Hepatocyte (in vitro differentiated cells): ENCODE results near the gene IL27RA. TPM values are rescaled to one million over a fixed set of nuclear protein-coding genes. Genes with fewer than 3 reads are reported as not detected.

Experiments used
- DNase-seq: peaks from one replicate; pipeline ENCODE4 v3.0.0-alpha.2; 2016; ENCODE audit warnings: low spot score
- H2AFZ ChIP-seq: fragments of 200-600 bp; sonication (generic); 2 replicates; pipeline ENCODE4 v1.6.0; 2016; ENCODE audit warnings: antibody characterized with exemption, mild to moderate bottlenecking
- H3K27ac ChIP-seq: fragments of 200-600 bp; sonication (generic); 2 replicates; pipeline ENCODE4 v1.5.1; 2016; ENCODE audit warnings: mild to moderate bottlenecking
- H3K27me3 ChIP-seq: fragments of 200-600 bp; sonication (generic); 2 replicates; pipeline ENCODE4 v1.6.1; 2016
- H3K36me3 ChIP-seq: fragments of 200-600 bp; sonication (generic); replicated peaks from 2 replicates; pipeline ENCODE4 v1.5.1; 2016; ENCODE audit warnings: low read depth; ENCODE audit not compliant: insufficient read depth
- H3K4me1 ChIP-seq: fragments of 200-600 bp; sonication (generic); 2 replicates; pipeline ENCODE4 v1.5.1; 2016; ENCODE audit warnings: mild to moderate bottlenecking, moderate library complexity; ENCODE audit not compliant: insufficient read depth
- H3K4me2 ChIP-seq: fragments of 200-600 bp; sonication (generic); 2 replicates; pipeline ENCODE4 v1.6.0; 2016
- H3K4me3 ChIP-seq: fragments of 200-600 bp; sonication (generic); 2 replicates; pipeline ENCODE4 v1.5.1; 2016; ENCODE audit warnings: mild to moderate bottlenecking
- H3K79me2 ChIP-seq: fragments of 200-600 bp; sonication (generic); 2 replicates; pipeline ENCODE4 v1.6.0; 2017; ENCODE audit warnings: mild to moderate bottlenecking
- H3K9me2 ChIP-seq: fragments of 200-600 bp; sonication (generic); replicated peaks from 2 replicates; pipeline ENCODE4 v1.6.0; 2017; ENCODE audit warnings: mild to moderate bottlenecking; ENCODE audit not compliant: insufficient read depth
- H3K9me3 ChIP-seq: fragments of 200-600 bp; sonication (generic); 2 replicates; pipeline ENCODE4 v1.5.1; 2016; ENCODE audit warnings: low read depth, mild to moderate bottlenecking
- H4K20me1 ChIP-seq: fragments of 200-600 bp; sonication (generic); 2 replicates; pipeline ENCODE4 v1.6.0; 2016; ENCODE audit warnings: mild to moderate bottlenecking; ENCODE audit not compliant: insufficient read depth, poor library complexity, severe bottlenecking
- EZH2 ChIP-seq: fragments of 200-600 bp; sonication (generic); IDR thresholded peaks from 2 replicates; pipeline ENCODE4 v1.6.1; 2016; ENCODE audit warnings: antibody characterized with exemption, mild to moderate bottlenecking, borderline replicate concordance
- EZH2phosphoT487 ChIP-seq: fragments of 200-600 bp; sonication (generic); IDR thresholded peaks from one replicate; pipeline ENCODE4 v1.6.1; 2018; ENCODE audit warnings: antibody characterized with exemption, mild to moderate bottlenecking, low read depth, moderate library complexity; ENCODE audit not compliant: unreplicated experiment, severe bottlenecking
- WGBS: methylation state at CpG from one replicate; pipeline ENCODE4 v1.1.6; 2016; ENCODE audit warnings: low lambda C conversion rate; ENCODE audit errors: missing lambda C conversion rate; 5-methylcytosine and 5-hydroxymethylcytosine counted together
- polyA plus RNA-seq: library from polyadenylated mRNA; unstranded; fragments of >200 nt; fragmentation: Nextera tagmentation; extraction: Ambion mirVana; gene quantifications from 2 replicates; pipeline ENCODE4 v1.2.1, GENCODE V29; 2016
- total RNA-seq: library from RNA; depleted of rRNA; stranded (reverse); fragments of >200 nt; gene quantifications from 2 replicates; pipeline ENCODE4 v1.2.3, GENCODE V29; 2014
- TF ChIP-seq, protein P1 (sequence below): fragments of 200-600 bp; sonication (generic); IDR thresholded peaks from 2 replicates; pipeline ENCODE4 v1.5.1; 2016; ENCODE audit warnings: antibody characterized with exemption, mild to moderate bottlenecking; ENCODE audit not compliant: poor library complexity

The IL27RA gene
- total and polyA plus RNA-seq, 2 experiments from 2014 or later = 1.9 to 2.3 TPM

DNA sequence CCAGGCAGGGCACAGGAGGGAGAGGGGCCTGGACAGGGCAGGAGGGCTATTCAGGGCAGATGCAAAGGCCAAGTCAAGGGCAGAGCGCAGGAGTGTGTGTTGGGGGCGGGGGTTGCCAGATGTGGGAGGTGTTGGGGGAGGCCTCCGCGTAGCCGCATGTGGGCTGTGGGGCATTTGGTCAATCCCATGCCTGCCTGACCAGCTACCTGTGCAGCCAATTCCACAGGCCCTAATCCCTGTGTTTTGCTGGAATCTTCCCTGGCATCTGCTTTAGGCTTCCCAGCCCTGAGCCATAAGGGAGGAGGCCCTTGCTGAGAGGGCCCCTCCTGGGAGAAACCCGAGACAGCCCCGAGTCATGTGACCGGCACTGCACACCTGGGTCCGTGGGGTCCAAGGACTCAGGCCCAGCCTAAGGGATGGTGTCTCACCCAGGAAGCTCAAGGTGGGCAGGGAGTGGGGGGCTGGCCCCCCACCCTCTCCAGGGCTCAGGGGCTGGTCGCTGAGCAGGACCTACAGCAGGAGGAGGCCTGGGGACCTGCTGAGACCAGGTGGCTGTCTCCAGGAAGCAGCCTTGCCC lies 45.7 kb upstream of the IL27RA start:
- Histone ChIP-seq H3K9me2 (no peaks in the 10 kb centered on the region), H3K27me3 (no peaks in the 10 kb centered on the region), H3K4me2 (peak overlapping the region; percentile 44), H3K36me3 (no peaks in the 10 kb centered on the region), H3K4me1 (no peaks in the 10 kb centered on the region), H3K79me2 (no peaks in the 10 kb centered on the region), H2AFZ (no peak overlapping the region), H3K4me3 (no peak overlapping the region), H3K9me3 (no peaks in the 10 kb centered on the region), H4K20me1 (no peaks in the 10 kb centered on the region), H3K27ac (peak overlapping the region; percentile 20)
- DNase-seq = no peak
- WGBS = 81% methylated on average over 6 of the region's 10 CpGs
- TF ChIP-seq, protein P1, sequence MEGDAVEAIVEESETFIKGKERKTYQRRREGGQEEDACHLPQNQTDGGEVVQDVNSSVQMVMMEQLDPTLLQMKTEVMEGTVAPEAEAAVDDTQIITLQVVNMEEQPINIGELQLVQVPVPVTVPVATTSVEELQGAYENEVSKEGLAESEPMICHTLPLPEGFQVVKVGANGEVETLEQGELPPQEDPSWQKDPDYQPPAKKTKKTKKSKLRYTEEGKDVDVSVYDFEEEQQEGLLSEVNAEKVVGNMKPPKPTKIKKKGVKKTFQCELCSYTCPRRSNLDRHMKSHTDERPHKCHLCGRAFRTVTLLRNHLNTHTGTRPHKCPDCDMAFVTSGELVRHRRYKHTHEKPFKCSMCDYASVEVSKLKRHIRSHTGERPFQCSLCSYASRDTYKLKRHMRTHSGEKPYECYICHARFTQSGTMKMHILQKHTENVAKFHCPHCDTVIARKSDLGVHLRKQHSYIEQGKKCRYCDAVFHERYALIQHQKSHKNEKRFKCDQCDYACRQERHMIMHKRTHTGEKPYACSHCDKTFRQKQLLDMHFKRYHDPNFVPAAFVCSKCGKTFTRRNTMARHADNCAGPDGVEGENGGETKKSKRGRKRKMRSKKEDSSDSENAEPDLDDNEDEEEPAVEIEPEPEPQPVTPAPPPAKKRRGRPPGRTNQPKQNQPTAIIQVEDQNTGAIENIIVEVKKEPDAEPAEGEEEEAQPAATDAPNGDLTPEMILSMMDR = no peak
- TF ChIP-seq EZH2 (no peak), EZH2phosphoT487 (no peak)

DNA sequence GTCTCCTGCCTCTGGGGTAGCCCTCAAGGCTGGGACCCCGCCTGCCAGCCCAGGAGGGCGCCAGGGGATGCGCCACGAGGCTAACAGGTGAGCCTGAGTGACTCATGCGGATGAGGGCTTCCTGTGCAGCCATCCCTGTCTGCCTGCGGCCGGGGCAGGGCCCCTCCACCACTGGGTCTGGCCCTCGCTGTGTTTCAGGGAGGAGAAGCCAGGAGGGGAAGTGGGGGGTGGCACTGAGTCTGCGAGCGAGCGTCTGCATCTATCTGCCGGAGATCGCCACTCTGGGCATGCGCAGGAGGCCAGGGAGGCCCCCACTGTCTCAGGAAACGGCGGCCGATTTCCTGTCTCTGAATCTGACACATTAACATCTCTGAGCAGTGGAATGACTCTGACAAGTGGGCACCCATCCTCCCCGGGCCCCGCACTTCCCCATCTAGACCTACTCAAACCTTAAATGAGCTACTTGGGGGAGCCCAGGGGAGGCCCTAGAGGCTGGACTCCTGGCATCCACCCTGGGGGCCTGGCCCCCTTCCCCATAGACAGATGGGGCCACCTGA lies 45.1 kb upstream of the IL27RA start:
- H2AFZ ChIP-seq = no peak overlapping the region
- no peaks in the 10 kb centered on the region for H3K9me2 ChIP-seq
- TF ChIP-seq EZH2 = no peak
- TF ChIP-seq, protein P1 = no peak
- TF ChIP-seq EZH2phosphoT487 = no peak
- DNase-seq = peak; percentile 42
- H3K4me2 ChIP-seq = peak overlapping the region; percentile 44
- no peaks in the 10 kb centered on the region for H3K36me3 ChIP-seq
- no peaks in the 10 kb centered on the region for H3K27me3 ChIP-seq
- WGBS = 60% methylated on average over 17 of the region's 19 CpGs
- peak overlapping the region; percentile 20 for H3K27ac ChIP-seq
- no peaks in the 10 kb centered on the region for H3K4me1 ChIP-seq
- no peak overlapping the region for H3K4me3 ChIP-seq
- H3K9me3 ChIP-seq = no peaks in the 10 kb centered on the region
- H4K20me1 ChIP-seq = no peaks in the 10 kb centered on the region
- no peaks in the 10 kb centered on the region for H3K79me2 ChIP-seq

DNA sequence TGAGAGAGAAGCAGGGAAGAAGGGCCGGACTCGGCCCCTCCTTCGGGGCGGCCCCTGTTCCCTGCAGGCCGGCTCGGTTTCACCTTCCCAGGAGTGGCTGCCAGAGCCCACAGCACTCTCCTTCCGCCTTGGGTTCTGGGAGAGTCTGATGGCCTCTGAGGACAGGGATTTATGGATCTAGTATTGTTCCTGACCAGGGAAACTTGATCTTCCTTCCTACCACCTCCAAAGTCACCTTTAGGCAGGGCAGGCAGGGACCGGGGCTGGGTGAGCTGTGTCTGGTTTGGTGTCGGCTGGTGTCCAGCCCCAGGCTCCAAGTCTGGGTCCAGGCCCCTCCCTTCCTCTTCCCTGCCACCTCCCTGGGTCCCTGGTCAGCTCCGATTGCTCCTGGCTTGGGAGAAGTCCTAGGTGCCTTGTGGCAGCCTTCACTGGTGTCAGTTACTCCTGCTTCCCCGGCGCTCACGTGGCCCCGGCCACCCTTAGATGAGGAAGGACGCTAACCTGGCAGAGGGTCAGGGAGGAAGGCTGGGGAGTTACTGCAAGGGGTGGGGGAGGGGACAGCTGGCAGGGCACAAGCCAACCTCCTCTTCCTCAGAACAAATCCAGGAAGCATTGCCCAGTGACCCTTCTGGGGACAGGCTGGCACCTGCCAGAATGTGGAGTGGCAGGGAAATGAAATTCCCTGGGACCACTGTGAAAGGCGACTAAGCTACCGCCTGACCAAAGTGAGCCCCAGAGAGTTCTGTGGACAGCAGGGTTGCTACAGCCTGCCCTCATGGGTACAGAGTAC lies 44.3 kb upstream of the IL27RA start:
- no peaks in the 10 kb centered on the region for H4K20me1 ChIP-seq
- H3K9me2 ChIP-seq = no peaks in the 10 kb centered on the region
- no peak overlapping the region for H3K4me3 ChIP-seq
- no peaks in the 10 kb centered on the region for H3K36me3 ChIP-seq
- H3K4me2 ChIP-seq = no peak overlapping the region
- WGBS = 78% methylated on average over 17 of the region's 17 CpGs
- no peaks in the 10 kb centered on the region for H3K79me2 ChIP-seq
- H3K4me1 ChIP-seq = no peaks in the 10 kb centered on the region
- TF ChIP-seq EZH2phosphoT487 (no peak), EZH2 (no peak)
- TF ChIP-seq, protein P1 = no peak
- no peak for DNase-seq
- no peaks in the 10 kb centered on the region for H3K9me3 ChIP-seq
- H3K27me3 ChIP-seq = no peaks in the 10 kb centered on the region
- H2AFZ ChIP-seq = no peak overlapping the region
- H3K27ac ChIP-seq = no peak overlapping the region
